HG03558 (cell line): ENCODE measurements around the gene PARVB.

Experiments
- ATAC-seq: cut with Tn5 transposase; IDR thresholded peaks from one replicate; pipeline ENCODE4 v1.9.1; 2021; ENCODE audit warnings: moderate number of reproducible peaks; ENCODE audit not compliant: unreplicated experiment; ENCODE audit errors: extremely low read depth

Gene PARVB

GRCh38 chr22:44205516-44206329 lies 181.6 kb downstream of the PARVB start:
- ATAC-seq = no peak

GRCh38 chr22:44206330-44206645 lies 182.2 kb downstream of the PARVB start:
- ATAC-seq = no peak

- ATAC-seq = no peak
These were observed 182.6 kb downstream of the PARVB start for GRCh38 chr22:44206696-44207095.

GRCh38 chr22:44207173-44207980 lies 183.3 kb downstream of the PARVB start:
- ATAC-seq = no peak

- no peak for ATAC-seq
These were observed 183.8 kb downstream of the PARVB start for GRCh38 chr22:44207981-44208317.

- ATAC-seq = no peak
These were observed 185.2 kb downstream of the PARVB start for GRCh38 chr22:44209343-44209742.

- no peak for ATAC-seq
These were observed 186.6 kb downstream of the PARVB start for GRCh38 chr22:44210722-44211121.

GRCh38 chr22:44211256-44211945 lies 187.3 kb downstream of the PARVB start:
- no peak for ATAC-seq

- ATAC-seq = no peak
These were observed 188.1 kb downstream of the PARVB start for GRCh38 chr22:44211946-44212930.

- ATAC-seq = no peak
These were observed 188.8 kb downstream of the PARVB start for GRCh38 chr22:44212936-44213335.

GRCh38 chr22:44213489-44214043 lies 189.5 kb downstream of the PARVB start:
- no peak for ATAC-seq

- no peak for ATAC-seq
These were observed 190.1 kb downstream of the PARVB start for GRCh38 chr22:44214187-44214586.

GRCh38 chr22:44214764-44215163 lies 190.7 kb downstream of the PARVB start:
- ATAC-seq = no peak

- no peak for ATAC-seq
These were observed 191.2 kb downstream of the PARVB start for GRCh38 chr22:44215287-44215686.

- ATAC-seq = no peak
These were observed 193.2 kb downstream of the PARVB start for GRCh38 chr22:44217346-44217745.

GRCh38 chr22:44218071-44218470 lies 194.0 kb downstream of the PARVB start:
- ATAC-seq = no peak

- no peak for ATAC-seq
These were observed 195.2 kb downstream of the PARVB start for GRCh38 chr22:44219101-44219870.

- ATAC-seq = no peak
These were observed 196.9 kb downstream of the PARVB start for GRCh38 chr22:44220727-44221680.
